ENCODE data around the gene LEUTX. TPM values are rescaled to one million over a fixed set of nuclear protein-coding genes. Genes with fewer than 3 reads are reported as not detected.
"Not testable (repeated sequence)": the region's sequence is repeated elsewhere in the genome, so short reads cannot be mapped to it uniquely, and the experiment has no call there.

Gene LEUTX, protein sequence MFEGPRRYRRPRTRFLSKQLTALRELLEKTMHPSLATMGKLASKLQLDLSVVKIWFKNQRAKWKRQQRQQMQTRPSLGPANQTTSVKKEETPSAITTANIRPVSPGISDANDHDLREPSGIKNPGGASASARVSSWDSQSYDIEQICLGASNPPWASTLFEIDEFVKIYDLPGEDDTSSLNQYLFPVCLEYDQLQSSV
- not detected for total RNA-seq

DNA sequence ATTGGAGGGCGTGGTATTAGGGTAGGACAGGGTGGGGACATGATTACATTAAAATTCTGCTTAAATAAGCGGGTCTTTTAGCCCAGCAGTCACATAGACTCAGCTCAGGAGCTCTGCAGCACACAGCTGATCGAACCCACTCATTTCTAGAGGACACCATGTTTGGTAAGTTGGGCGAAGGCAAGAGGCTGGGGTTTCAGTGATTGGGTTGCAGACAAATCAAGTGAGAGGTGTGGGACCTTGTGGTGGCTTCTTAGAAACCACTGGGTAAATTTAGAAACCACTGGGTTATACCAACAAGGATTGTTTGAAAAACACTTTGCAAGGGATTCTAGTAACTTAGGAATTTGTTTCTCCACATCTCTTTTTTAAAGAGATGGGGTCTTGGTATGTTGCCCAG is at the start of gene LEUTX:
Gene LEUTX (plus strand): TSS at position 92 of the 400 bp plus-strand sequence. CDS start 67 bp downstream, at position 159.
- DNase-seq (ENCODE audit: low spot score) (no peak), ATAC-seq (no peak)

DNA sequence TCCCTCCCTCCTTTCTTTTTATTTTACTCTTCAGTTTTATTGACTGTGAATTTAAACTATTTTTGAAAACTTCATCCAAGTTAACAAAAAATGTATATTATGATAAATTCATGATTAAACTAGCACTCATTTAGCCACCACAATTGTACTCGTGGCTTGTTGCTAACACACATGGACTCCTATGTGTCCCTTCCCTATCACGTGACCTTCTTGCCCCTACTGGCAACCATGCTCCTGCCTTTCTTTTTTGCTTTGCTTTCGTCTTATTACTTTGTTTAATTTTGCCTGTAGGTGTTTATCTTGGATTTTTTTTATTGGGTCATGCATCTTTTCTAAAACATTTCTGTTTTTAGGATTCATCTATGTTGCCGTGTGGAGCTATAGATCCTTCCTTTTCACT is 49.1 kb upstream of the LEUTX start:
- DNase-seq (ENCODE audit: low spot score) (no peak), ATAC-seq (no peak)

DNA sequence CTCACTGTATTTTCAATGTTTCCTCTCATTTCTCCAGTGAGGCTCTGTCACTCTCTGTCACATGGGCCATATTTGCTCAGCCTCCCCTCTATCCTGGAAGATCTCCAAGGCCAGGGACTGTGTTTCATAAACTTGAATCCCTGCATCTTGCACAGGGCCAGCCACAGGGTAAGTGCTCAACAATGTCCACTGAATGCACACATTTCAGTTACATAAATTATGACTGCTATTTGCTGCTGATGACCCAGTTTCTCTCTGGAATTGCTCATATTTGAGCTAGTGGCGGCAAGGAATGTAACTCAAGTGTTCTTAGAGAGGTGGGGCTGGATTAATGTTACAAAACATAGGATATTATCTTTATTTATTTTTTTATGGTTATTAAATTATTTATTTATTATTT is 47.0 kb upstream of the LEUTX start:
- DNase-seq (ENCODE audit: low spot score) = no peak

DNA sequence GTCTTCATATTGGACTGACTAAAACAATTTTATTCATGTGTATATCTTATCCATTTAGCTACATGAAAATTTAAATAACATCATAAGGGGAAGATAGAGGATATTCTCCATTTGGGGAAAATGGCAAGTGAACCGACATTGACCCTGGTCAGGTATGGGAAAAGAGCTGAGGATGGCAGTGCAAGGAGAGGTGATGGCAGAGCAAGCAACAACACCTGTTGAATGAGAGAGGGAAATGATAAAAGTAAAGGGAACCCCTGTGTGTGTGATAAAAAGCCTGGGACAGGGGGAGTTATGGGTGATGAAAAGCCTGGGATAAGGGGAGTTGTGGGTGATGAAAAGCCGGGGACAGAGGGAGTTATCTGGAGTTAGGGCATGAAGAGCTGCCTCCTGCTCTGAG is 44.8 kb upstream of the LEUTX start:
- ATAC-seq = no peak
- DNase-seq (ENCODE audit: low spot score) = no peak

More for the DNA sequence above, 47.0 kb upstream of the LEUTX start:
- no peak for ATAC-seq

DNA sequence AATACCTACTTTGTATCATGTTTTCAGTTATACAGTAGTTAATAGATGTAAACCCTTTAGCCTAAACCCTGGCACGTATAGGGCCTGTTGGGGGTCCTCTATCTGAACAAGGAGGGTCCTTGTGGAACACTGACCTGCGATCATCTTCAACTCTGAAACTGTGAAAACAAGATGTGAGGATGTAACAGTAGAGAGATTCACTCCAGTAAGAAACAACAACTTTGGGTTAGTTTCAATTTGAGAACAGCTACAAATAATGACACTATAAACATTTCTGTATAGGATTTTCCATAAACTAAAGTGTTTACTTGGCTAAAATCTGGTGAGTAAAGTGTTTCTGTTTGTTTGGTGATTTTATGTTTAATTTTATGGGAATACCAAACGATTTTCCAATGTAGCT is 43.0 kb upstream of the LEUTX start:
- no peak for DNase-seq (ENCODE audit: low spot score)
- ATAC-seq = no peak

DNA sequence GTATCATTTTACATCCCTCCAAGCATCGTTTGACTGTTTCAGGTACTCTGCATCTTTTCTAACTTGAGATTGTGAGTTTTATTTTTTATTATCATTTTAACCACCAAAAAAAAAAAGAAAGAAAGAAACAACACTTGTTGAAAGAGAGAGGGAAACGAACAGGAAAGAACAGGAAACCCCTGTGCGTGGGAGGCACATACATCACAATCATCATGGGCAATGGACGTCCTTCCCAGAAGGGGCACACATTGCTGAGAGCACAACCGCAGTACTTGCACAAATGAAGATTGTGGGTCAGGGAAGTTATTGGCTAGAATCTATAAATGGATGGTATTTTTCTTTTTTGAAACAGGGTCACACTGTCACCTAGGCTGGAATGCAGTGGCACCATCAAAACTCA is 42.6 kb upstream of the LEUTX start:
- DNase-seq (ENCODE audit: low spot score) = no peak
- ATAC-seq = no peak

DNA sequence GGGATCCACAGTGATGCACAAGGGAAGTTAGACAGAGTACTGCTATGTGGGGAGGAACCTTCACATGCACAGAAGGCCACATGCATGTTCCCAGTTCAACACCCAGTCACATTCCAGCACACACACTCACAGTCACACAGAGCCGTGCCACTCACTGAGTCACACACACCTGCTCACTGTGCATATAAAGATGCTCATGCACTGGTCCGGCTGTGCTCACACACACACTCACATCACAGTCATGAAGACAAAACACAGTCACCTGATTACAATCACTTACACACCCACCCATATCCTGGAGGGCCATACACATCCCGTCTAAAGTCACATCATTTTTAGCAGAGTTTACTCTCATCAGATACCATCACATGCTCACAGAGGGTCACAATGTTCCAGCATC is 41.3 kb upstream of the LEUTX start:
- ATAC-seq (no peak), DNase-seq (ENCODE audit: low spot score) (no peak)

DNA sequence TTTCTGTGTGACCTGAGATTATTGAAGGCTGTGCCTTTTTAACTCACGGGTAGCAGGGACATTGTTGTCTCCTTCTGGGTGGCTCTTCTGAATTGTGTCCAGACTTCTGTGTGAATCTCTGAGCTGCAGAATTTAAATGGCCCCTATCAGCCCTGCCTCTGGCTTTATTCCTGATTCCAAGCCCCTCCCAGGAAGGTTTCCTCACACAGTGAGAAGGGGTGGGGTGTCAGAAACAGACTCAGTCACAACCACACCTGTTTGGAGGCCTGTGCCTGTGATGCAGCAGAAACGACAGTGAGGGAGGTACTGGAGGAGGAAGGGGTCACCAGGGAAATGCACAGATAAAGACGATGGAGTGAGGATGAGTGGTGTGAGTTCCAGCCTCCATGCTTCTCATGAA is 40.8 kb upstream of the LEUTX start, which contains the start of gene CLC:
Gene CLC (minus strand): TSS at position 139 of the 400 bp plus-strand sequence. CDS start 77 bp downstream, at position 62.
- no peak for ATAC-seq
- DNase-seq (ENCODE audit: low spot score) = no peak

DNA sequence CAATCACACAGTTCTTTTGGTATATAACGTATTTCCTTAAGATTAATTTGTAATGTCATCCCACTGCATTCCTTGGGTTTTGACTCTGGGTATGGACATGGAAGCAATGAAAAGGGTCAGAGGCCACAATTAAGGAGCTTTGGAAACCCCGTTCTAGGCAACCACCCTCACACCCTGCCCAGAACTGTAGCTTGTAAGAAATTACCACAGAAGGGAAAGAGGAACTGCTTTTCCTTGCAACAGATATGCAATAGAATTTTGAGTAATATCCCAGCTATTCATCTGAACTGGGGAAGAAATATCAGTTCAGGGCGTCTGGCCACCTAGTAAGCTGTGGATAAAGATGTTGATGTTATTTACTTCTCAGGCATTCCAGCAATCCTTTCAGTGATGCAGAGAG is 39.8 kb upstream of the LEUTX start:
- no peak for ATAC-seq

DNA sequence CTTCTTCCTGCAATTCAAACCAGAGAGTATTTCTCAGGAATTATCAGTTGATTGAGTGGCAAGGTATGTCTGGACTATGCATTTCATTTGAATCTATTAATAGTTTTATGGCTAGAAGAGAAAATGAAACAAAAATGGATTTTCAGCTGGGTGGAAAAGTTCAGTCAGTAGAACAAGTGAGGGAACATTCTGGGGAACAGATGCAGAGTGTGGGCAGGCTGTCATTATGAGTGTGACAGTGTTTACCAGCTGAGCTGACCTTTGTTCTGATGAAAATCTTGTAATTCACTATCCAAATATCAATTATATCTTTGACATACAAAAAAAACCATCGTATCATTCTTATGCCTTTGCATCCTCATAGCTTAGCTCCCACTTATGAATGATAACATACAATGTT is 38.3 kb upstream of the LEUTX start:
- no peak for DNase-seq (ENCODE audit: low spot score)
- ATAC-seq = no peak

More for the DNA sequence above, 39.8 kb upstream of the LEUTX start:
- DNase-seq (ENCODE audit: low spot score) = no peak

DNA sequence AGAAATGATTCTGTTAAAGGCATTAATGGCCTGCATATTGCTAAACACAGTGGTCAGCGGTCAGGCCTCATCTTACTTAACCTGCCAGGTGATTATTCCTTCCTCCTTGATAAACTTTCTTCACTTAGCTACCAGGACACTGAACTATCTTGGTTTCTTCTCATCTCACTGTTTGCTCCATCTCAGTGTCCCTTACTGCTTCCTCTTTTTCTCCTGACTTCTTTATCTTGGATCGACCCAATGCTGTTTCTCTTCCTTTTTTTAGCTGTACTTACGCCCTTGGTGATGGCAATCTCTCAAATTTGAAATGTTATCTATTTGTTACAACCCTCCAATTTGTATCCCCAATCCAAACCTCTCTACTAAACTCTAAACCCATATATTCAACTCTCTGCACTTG is 33.0 kb upstream of the LEUTX start:
- ATAC-seq = no peak
- DNase-seq (ENCODE audit: low spot score) = no peak

DNA sequence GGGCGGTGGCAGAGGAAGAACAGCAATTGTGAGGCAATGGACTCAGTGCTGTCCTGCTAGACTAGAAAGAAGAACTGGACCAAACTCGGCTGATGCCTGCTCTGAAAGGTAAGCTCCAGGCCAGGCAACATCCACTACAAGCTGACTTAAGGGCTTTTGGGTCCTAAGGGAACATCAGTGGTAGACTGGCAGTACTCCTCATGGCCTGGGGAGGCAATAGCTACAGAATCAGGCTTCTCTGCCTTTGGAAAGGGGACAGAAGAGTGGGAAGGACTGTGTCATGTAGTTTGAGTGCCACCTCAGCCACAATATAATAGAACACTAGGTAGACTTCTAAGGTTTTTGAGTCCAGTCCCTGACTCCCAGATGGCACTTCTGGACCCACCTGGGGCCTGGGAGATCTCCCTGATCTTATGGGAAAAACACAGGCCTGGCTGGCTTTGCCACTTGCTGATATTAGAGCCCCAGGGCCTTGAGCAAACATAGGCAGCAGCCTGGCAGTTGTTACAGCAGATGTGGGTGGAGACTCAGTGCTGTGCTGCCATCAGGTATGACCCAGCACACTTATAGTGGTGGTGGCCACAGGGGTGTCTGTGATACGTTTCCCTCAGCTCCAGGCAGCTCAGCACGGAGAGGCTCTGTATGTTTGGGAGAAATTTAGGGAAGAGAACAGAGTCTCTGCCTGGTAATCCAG is 31.7 kb upstream of the LEUTX start:
- ATAC-seq = no peak
- DNase-seq (ENCODE audit: low spot score) = no peak

DNA sequence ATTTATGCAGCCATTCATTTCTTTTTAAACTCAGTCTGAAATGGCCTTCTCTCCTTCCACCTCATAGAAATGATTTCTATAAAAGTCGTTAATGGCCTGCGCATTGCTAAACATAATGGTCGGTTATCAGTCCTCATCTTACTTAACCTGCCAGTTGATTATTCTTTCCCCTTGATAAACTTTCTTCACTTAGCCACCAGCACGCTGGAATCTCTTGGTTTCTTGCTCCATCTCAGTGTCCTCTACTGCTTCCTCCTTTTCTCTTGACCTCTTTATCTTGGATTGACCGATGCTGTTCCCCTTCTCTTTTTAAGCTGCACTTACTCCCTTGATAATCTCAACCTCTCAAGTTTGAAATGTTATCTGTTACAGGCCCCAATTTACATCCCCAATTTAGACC is 28.7 kb upstream of the LEUTX start:
- ATAC-seq = no peak
- no peak for DNase-seq (ENCODE audit: low spot score)

DNA sequence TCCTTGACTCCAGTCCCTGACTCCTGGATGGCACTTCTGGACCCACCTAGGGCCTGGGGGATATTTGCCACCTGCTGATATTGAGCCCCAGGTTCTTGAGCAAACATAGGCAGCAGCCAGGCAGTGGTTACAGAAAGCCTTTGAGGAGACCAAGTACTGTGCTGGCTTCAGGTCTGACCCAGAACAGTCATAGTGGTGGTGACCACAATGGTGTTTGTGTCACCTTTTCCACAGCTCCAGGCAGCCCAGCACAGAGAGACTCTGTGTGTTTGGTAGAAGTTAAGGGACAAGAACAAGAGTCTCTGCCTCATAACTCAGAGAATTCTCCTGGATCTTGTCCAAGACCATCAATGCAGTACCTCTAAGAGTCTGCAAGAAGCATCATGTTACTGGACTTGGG is 26.3 kb upstream of the LEUTX start:
- DNase-seq (ENCODE audit: low spot score) (no peak), ATAC-seq (no peak)

DNA sequence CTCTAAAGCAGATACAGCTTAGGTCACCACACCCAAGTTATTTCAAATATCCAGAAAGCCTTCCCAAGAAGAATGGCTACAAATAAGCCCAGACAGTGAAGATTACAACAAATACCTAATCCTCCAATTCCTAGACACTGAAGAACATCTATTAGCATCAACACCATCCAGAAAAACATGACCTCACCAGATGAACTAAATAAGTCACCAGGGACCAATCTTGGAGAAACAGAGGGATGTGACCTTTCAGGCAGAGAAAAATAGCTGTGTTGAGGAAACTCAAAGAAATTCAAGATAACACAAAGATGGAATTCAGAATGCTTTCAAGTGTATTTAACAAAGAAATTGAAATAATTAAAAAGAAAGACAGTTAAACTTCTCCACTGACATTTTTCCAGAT is 25.9 kb upstream of the LEUTX start:
- DNase-seq (ENCODE audit: low spot score) = no peak
- ATAC-seq = no peak

DNA sequence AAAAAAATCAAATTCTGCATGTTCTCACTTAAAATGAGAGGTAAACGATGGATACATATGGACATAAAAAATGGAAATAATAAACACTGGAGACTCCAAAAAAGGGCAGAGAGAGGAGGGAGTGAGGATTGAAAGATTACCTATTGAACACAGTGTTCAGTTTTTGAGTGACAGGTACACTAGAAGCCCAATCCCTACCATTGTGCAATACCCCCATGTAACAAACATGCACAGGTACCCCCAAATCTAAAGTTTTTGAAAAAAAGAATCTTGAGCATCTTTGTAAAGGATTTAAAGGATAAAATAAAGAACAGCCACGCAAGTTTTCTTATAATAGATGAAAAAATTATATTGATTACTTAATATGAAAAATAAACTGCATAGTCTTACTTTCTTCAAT is 24.1 kb upstream of the LEUTX start:
- no peak for DNase-seq (ENCODE audit: low spot score)
- no peak for ATAC-seq

DNA sequence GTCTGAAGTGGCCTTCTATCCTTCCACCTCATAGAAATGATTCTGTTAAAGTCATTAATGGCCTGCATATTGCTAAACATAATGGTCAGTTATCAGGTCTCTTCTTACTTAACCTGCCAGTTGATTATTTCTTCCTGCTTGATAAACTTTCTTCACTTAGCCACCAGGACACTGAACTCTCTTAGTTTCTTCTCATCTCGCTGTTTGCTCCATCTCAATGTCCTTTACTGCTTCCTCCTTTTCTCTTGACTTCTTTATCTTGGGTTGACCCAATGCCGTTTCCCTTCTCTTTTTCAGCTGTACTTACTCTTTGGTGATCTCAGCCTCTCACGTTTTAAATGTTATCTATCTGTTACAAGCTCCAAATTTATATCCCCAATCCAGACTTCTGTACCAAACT is 23.7 kb upstream of the LEUTX start:
- DNase-seq (ENCODE audit: low spot score) (no peak), ATAC-seq (no peak)

DNA sequence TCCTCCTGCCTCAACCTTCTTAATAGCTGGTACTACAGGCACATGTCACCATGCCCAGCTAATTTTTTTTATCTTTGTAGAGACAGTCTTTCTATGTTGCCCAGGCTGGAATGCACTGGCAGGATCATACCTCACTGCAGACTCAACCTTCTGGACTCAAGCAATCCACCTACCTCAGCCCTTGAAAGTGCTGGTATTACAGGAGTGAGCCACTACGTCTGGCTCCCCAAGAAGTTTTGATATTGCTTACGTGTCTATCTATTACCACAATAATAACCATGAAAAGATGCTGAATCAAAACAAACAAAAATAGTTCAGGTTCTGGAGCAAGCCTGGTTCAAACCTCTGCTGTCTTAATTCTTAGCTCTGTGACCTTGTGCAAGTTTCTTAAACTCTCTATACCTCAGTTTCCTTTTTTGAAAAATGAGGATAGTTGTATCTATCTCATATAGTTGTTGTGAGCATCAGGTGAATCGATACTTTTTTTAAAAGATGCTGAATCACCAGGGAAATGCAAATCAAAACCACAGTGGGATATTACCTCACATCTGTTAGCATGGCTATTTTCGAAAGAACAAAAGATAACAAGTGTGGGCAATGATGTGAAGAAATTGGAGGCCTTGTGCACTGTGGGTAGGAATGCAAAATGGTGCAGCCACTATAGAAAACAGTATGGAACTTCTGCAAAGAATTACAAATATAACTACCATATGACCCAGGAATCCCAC is 19.0 kb upstream of the LEUTX start:
- ATAC-seq (no peak), DNase-seq (ENCODE audit: low spot score) (no peak)

DNA sequence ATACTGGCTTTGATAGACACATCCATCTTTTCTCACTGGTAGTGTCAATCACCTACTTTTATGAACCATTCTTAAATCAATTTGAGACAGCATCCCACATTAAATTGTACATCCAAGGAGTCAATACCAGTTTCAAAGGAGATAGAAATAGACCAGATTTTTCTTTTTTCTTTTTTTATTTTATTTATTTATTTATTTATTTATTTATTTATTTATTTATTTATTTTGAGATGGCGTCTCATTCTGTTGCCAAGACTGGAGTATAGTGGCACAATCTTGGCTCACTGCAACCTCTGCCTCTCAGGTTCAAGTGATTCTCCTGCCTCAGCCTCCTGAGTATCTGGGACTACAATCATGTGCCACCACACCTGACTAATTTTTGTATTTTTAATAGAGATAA is 16.8 kb upstream of the LEUTX start:
- not testable (repeated sequence) for ATAC-seq; DNase-seq (ENCODE audit: low spot score)

DNA sequence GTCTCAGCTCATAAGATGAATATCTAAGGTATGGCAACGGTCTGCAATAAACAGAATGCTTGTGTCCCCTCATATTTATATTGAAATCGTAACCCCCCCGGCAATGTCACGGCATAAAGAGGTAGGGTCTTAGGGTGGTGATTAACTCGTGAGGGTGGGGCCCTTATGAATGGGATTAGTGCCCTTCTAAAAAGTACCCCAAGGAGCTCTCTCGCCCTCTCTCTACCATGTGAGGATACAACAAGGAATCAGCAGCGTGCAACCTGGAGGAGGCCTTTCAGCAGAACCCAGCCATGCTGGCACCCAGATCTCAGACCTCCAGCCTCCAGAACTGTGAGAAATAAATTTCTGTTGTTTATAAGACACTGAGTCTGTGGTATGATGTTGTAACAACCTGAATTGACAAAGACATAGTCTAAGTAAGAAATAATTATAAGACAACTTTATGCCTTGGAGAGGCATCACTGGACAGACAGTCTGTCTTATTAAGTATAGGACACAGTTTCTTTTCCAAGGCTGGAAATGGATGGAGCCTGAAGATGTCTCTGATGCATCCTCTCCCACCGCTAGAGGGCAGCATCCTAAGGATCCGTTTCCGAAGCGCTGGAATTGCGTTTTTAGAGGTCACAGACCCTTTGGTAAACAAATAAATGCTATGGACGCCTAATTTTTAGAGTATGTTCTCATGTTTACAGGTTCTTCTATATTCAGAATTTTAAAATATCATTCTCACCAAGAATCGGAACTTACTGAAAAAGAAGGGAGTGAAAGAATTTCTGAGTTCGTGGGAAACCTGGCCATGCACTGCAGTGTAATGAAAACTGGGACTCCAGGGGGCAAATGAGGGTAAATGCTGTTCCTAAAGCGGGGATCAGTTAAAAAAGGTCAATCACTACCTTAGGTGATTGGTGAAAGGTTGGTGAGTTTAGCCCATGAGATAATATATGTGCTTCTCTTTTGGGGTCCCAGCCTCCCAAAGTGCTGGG is 13.3 kb upstream of the LEUTX start:
- DNase-seq (ENCODE audit: low spot score) = no peak
- peak; percentile 75 for ATAC-seq

DNA sequence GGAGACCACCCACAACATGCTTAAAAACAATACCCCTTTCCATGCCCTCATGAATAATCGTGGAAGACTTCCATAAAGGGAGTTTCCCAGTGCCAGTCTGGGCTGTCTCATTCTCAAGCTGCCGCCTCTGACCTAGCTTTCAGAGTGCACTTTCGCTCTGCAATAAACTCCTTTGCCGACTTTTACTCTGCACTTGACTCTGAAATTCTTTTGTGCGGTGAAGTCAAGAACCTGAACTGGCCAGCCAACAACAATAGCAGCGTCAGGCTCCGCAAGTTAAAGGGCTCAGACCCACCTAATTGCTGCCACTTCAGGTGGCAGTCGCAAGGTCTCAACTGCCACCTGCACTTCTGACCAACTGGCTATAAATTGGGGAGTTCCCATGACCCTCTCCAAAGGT is 10.3 kb upstream of the LEUTX start:
- ATAC-seq (no peak), DNase-seq (ENCODE audit: low spot score) (no peak)

All from left lobe of liver (tissue), 2 donors.